HEK293 (cell line): ENCODE measurements around the gene CKS1B.

Experiments used
- AEBP2 ChIP-seq: fragments of 450-650 bp; formaldehyde crosslinking; IDR thresholded peaks from 2 replicates; pipeline ENCODE4 v1.5.1; 2016; ENCODE audit warnings: missing biosample characterization, missing genetic modification characterization, borderline replicate concordance
- GLI2 ChIP-seq: fragments of 450-650 bp; formaldehyde crosslinking; IDR thresholded peaks from 2 replicates; pipeline ENCODE4; 2017; ENCODE audit warnings: missing biosample characterization, missing genetic modification characterization, low read depth, borderline replicate concordance
- KLF10 ChIP-seq: fragments of 450-650 bp; IDR thresholded peaks from 2 replicates; pipeline ENCODE4 v1.5.1; 2018; ENCODE audit warnings: missing biosample characterization, mild to moderate bottlenecking, missing genetic modification characterization
- KLF16 ChIP-seq: fragments of 450-650 bp; formaldehyde crosslinking; IDR thresholded peaks from 2 replicates; pipeline ENCODE4 v1.5.1; 2017; ENCODE audit warnings: missing biosample characterization, missing genetic modification characterization
- KLF7 ChIP-seq: fragments of 450-650 bp; formaldehyde crosslinking; IDR thresholded peaks from 2 replicates; pipeline ENCODE4 v1.5.1; 2016; ENCODE audit warnings: missing biosample characterization, missing genetic modification characterization, borderline replicate concordance
- KLF8 ChIP-seq: fragments of 450-650 bp; formaldehyde crosslinking; IDR thresholded peaks from 2 replicates; pipeline ENCODE4 v1.5.1; 2016; ENCODE audit warnings: missing biosample characterization, missing genetic modification characterization
- KLF9 ChIP-seq: fragments of 450-650 bp; formaldehyde crosslinking; IDR thresholded peaks from 2 replicates; pipeline ENCODE4 v1.5.1; 2016; ENCODE audit warnings: missing biosample characterization, missing genetic modification characterization, low read depth
- SP3 ChIP-seq: fragments of 450-650 bp; formaldehyde crosslinking; IDR thresholded peaks from 2 replicates; pipeline ENCODE4 v1.5.1; 2016; ENCODE audit warnings: missing biosample characterization, missing genetic modification characterization
- SP7 ChIP-seq: fragments of 450-650 bp; formaldehyde crosslinking; IDR thresholded peaks from 2 replicates; pipeline ENCODE4 v1.5.1; 2016; ENCODE audit warnings: missing biosample characterization, missing genetic modification characterization
- ZBTB48 ChIP-seq: fragments of 450-650 bp; formaldehyde crosslinking; IDR thresholded peaks from 2 replicates; pipeline ENCODE4 v1.5.1; 2016; ENCODE audit warnings: missing biosample characterization, missing genetic modification characterization
- ZBTB6 ChIP-seq: fragments of 450-650 bp; formaldehyde crosslinking; IDR thresholded peaks from 2 replicates; pipeline ENCODE4 v1.5.1; 2017; ENCODE audit warnings: missing biosample characterization, missing genetic modification characterization
- ZEB2 ChIP-seq: fragments of 450-650 bp; formaldehyde crosslinking; IDR thresholded peaks from 2 replicates; pipeline ENCODE4 v1.5.1; 2016; ENCODE audit warnings: missing biosample characterization, missing genetic modification characterization
- ZFP3 ChIP-seq: fragments of 450-650 bp; formaldehyde crosslinking; IDR thresholded peaks from 2 replicates; pipeline ENCODE4 v1.5.1; 2016; ENCODE audit warnings: low read depth, missing biosample characterization, missing genetic modification characterization
- ZFP69B ChIP-seq: fragments of 450-650 bp; formaldehyde crosslinking; IDR thresholded peaks from 2 replicates; pipeline ENCODE4 v1.5.1; 2016; ENCODE audit warnings: missing biosample characterization, missing genetic modification characterization
- ZNF2 ChIP-seq: fragments of 450-650 bp; formaldehyde crosslinking; IDR thresholded peaks from 2 replicates; pipeline ENCODE4 v1.5.1; 2016; ENCODE audit warnings: missing biosample characterization, missing genetic modification characterization
- ZNF324 ChIP-seq: fragments of 450-650 bp; formaldehyde crosslinking; IDR thresholded peaks from 2 replicates; pipeline ENCODE4 v1.5.1; 2016; ENCODE audit warnings: missing biosample characterization, missing genetic modification characterization
- ZNF341 ChIP-seq: fragments of 450-650 bp; formaldehyde crosslinking; IDR thresholded peaks from 2 replicates; pipeline ENCODE4; 2016; ENCODE audit warnings: low read depth, missing biosample characterization, missing genetic modification characterization
- ZNF362 ChIP-seq: fragments of 450-650 bp; formaldehyde crosslinking; IDR thresholded peaks from 2 replicates; pipeline ENCODE4 v1.5.1; 2016; ENCODE audit warnings: missing biosample characterization, missing genetic modification characterization
- ZNF394 ChIP-seq: fragments of 450-650 bp; formaldehyde crosslinking; IDR thresholded peaks from 2 replicates; pipeline ENCODE4 v1.5.1; 2016; ENCODE audit warnings: missing biosample characterization, missing genetic modification characterization, mild to moderate bottlenecking, moderate library complexity, borderline replicate concordance
- ZNF501 ChIP-seq: fragments of 450-650 bp; formaldehyde crosslinking; IDR thresholded peaks from 2 replicates; pipeline ENCODE4 v1.5.1; 2016; ENCODE audit warnings: missing biosample characterization, missing genetic modification characterization
- ZNF530 ChIP-seq: fragments of 450-650 bp; formaldehyde crosslinking; IDR thresholded peaks from 2 replicates; pipeline ENCODE4 v1.5.1; 2016; ENCODE audit warnings: low read depth, missing biosample characterization, missing genetic modification characterization
- ZNF600 ChIP-seq: fragments of 450-650 bp; formaldehyde crosslinking; IDR thresholded peaks from 2 replicates; pipeline ENCODE4 v1.5.1; 2016; ENCODE audit warnings: missing biosample characterization, missing genetic modification characterization
- ZNF610 ChIP-seq: fragments of 450-650 bp; formaldehyde crosslinking; IDR thresholded peaks from 2 replicates; pipeline ENCODE4 v1.5.1; 2016; ENCODE audit warnings: missing biosample characterization, missing genetic modification characterization, borderline replicate concordance
- ZNF629 ChIP-seq: fragments of 450-650 bp; formaldehyde crosslinking; IDR thresholded peaks from 2 replicates; pipeline ENCODE4 v1.5.1; 2017; ENCODE audit warnings: missing biosample characterization, missing genetic modification characterization
- ZNF707 ChIP-seq: fragments of 450-650 bp; formaldehyde crosslinking; IDR thresholded peaks from 2 replicates; pipeline ENCODE4 v1.5.1; 2016; ENCODE audit warnings: missing biosample characterization, missing genetic modification characterization
- ZNF76 ChIP-seq: fragments of 450-650 bp; formaldehyde crosslinking; IDR thresholded peaks from 2 replicates; pipeline ENCODE4; 2016; ENCODE audit warnings: low read depth, missing biosample characterization, missing genetic modification characterization, borderline replicate concordance
- ZNF843 ChIP-seq: fragments of 450-650 bp; formaldehyde crosslinking; IDR thresholded peaks from 2 replicates; pipeline ENCODE4 v1.5.1; 2016; ENCODE audit warnings: missing biosample characterization, missing genetic modification characterization
- ZXDB ChIP-seq: fragments of 450-650 bp; formaldehyde crosslinking; IDR thresholded peaks from 2 replicates; pipeline ENCODE4 v1.5.1; 2016; ENCODE audit warnings: missing biosample characterization, missing genetic modification characterization
- TF ChIP-seq, protein P1 (sequence below): fragments of 450-650 bp; formaldehyde crosslinking; IDR thresholded peaks from 2 replicates; pipeline ENCODE4 v1.5.1; 2016; ENCODE audit warnings: missing biosample characterization, missing genetic modification characterization
- TF ChIP-seq, protein P2 (sequence below): fragments of 450-650 bp; formaldehyde crosslinking; IDR thresholded peaks from 2 replicates; pipeline ENCODE4 v1.5.1; 2016; ENCODE audit warnings: missing biosample characterization, missing genetic modification characterization

Gene CKS1B

DNA sequence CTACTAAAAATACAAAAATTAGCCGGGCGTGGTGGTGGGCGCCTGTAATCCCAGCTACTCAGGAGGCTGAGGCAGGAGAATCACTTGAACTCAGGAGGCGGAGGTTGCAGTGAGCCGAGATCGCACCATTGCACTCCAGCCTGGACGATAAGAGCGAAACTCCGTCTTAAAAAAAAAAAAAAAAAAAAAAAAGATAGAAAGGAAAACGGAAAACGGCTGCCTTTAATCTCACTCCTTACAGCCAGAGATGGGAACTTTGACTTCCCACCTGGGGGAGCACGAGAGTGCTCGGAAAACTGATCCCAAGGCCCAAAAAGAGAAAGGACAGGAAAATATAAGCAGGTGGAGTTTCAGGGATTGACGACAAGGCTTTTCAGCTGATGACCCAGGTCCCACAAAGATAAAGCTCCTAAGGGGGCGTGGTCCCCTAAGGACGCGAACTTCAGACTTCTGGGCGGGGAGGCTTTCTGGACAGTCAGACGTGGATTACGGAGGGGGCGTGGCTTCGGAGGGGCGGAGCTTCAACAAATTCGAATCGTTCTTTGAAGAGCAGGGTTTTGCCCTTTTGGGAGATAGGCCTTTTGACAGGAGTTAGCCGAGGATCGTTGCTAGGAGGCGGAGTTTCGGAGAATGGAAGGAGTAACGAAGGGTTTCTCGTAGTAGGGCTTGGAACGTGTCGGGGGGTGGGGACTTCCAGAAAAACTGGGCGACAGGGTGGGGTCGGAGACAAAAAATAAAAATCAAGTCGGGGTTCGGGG, 958 bp upstream of the CKS1B start (continued):
- TF ChIP-seq ZNF362 (peak; percentile 87), KLF16 (tag by site-specific recombination) (peak; percentile 58; the same call in 1 of the 2 replicates), ZBTB48 (peak; percentile 73; the same call in 1 of the 2 replicates), KLF10 (peak; percentile 62), GLI2 (no peak), ZEB2 (tag by site-specific recombination) (peak; percentile 10), ZFP69B (tag by site-specific recombination) (peak; percentile 18; the same call in 1 of the 2 replicates), ZNF610 (tag by site-specific recombination) (0 out of 2 replicates have a peak, but pooled peaks have one; percentile 58), KLF9 (tag by site-specific recombination) (peak; percentile 99), AEBP2 (tag by site-specific recombination) (no peak), ZNF76 (tag by site-specific recombination) (0 out of 2 replicates have a peak, but pooled peaks have one; percentile 13), ZNF600 (tag by site-specific recombination) (0 out of 2 replicates have a peak, but pooled peaks have one; percentile 21), ZNF501 (tag by site-specific recombination) (peak; percentile 76; the same call in 1 of the 2 replicates), ZBTB6 (tag by site-specific recombination) (no peak), ZNF324 (no peak; the same call in 1 of the 2 replicates), SP3 (peak; percentile 90), ZNF843 (no peak), ZNF530 (tag by site-specific recombination) (no peak), ZNF707 (tag by site-specific recombination) (no peak), KLF7 (tag by site-specific recombination) (peak; percentile 31; the same call in 1 of the 2 replicates), ZNF341 (tag by site-specific recombination) (0 out of 2 replicates have a peak, but pooled peaks have one; percentile 8), ZXDB (tag by site-specific recombination) (peak; percentile 93; the same call in 1 of the 2 replicates), ZNF2 (tag by site-specific recombination) (peak; percentile 75; the same call in 1 of the 2 replicates), SP7 (tag by site-specific recombination) (peak; percentile 65), ZNF394 (tag by site-specific recombination) (peak; percentile 56; the same call in 1 of the 2 replicates), ZNF629 (peak; percentile 69), KLF8 (tag by site-specific recombination) (peak; percentile 51; the same call in 1 of the 2 replicates), ZFP3 (no peak)
- TF ChIP-seq, protein P1, sequence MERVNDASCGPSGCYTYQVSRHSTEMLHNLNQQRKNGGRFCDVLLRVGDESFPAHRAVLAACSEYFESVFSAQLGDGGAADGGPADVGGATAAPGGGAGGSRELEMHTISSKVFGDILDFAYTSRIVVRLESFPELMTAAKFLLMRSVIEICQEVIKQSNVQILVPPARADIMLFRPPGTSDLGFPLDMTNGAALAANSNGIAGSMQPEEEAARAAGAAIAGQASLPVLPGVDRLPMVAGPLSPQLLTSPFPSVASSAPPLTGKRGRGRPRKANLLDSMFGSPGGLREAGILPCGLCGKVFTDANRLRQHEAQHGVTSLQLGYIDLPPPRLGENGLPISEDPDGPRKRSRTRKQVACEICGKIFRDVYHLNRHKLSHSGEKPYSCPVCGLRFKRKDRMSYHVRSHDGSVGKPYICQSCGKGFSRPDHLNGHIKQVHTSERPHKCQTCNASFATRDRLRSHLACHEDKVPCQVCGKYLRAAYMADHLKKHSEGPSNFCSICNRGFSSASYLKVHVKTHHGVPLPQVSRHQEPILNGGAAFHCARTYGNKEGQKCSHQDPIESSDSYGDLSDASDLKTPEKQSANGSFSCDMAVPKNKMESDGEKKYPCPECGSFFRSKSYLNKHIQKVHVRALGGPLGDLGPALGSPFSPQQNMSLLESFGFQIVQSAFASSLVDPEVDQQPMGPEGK (tag by site-specific recombination), result peak; percentile 95
- TF ChIP-seq, protein P2, sequence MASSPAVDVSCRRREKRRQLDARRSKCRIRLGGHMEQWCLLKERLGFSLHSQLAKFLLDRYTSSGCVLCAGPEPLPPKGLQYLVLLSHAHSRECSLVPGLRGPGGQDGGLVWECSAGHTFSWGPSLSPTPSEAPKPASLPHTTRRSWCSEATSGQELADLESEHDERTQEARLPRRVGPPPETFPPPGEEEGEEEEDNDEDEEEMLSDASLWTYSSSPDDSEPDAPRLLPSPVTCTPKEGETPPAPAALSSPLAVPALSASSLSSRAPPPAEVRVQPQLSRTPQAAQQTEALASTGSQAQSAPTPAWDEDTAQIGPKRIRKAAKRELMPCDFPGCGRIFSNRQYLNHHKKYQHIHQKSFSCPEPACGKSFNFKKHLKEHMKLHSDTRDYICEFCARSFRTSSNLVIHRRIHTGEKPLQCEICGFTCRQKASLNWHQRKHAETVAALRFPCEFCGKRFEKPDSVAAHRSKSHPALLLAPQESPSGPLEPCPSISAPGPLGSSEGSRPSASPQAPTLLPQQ (tag by site-specific recombination), result peak; percentile 60; the same call in 1 of the 2 replicates
